C4-2B (cell line): Measurements from ENCODE around the gene CBY1.

ENCODE experiments used
- ZFX ChIP-seq: fragments of 450-650 bp; IDR thresholded peaks from 2 replicates; pipeline ENCODE4 v1.6.1; 2017
- TF ChIP-seq, protein P1 (sequence below): fragments of 450-650 bp; conservative IDR thresholded peaks from 2 replicates; pipeline ENCODE4 v1.5.1; 2017; ENCODE audit warnings: mild to moderate bottlenecking

DNA sequence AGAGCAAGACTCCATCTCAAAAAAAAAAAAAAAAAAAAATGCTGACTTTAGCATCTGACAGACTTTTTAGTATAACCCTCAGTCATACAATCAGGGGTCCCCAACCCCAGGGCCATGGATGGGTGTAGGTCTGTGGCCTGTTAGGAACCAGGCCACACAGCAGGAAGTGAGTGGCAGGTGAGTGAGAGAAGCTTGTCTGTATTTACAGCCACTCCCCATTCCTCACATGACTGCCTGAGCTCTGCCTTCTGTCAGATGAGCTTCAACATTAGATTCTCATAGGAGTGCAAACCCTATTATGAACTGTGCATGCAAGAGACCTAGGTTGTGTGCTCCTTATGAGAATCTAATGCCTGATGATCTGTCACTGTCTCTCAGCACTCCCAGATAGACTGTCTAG is 3.6 kb upstream of the CBY1 start:
- TF ChIP-seq, protein P1, sequence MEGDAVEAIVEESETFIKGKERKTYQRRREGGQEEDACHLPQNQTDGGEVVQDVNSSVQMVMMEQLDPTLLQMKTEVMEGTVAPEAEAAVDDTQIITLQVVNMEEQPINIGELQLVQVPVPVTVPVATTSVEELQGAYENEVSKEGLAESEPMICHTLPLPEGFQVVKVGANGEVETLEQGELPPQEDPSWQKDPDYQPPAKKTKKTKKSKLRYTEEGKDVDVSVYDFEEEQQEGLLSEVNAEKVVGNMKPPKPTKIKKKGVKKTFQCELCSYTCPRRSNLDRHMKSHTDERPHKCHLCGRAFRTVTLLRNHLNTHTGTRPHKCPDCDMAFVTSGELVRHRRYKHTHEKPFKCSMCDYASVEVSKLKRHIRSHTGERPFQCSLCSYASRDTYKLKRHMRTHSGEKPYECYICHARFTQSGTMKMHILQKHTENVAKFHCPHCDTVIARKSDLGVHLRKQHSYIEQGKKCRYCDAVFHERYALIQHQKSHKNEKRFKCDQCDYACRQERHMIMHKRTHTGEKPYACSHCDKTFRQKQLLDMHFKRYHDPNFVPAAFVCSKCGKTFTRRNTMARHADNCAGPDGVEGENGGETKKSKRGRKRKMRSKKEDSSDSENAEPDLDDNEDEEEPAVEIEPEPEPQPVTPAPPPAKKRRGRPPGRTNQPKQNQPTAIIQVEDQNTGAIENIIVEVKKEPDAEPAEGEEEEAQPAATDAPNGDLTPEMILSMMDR, result no peak
- no peak for TF ChIP-seq ZFX
